Endometrium (tissue), 2 donors: Measurements from ENCODE around the gene MTG2.

Experiments used
- FAIRE-seq: peaks from 2 replicates; lab custom pipeline; 2012; peaks lifted over from hg19 to GRCh38; lab: Jason Lieb, UNC
- donor health status: control.
- donor health status: control.

MTG2 gene

DNA sequence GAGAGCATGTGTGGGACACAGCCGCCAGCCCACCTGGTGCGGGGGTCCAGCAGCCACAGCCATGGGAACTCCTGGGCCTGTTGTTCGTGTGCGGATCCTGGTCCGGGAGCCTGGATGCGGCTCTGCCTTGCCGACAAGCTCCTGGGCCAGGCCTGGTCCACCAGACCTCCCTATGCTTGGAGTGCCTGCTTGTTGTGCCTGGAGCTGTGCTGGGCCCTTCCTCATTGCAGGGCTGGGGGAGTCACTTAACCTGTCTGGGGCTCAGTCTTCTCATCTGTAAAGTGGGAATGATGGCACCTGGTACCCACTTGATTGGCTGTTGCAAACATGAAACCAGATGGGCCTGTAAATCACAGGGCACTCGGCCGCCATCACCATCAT, 52.9 kb downstream of the MTG2 start:
- FAIRE-seq = no peak

DNA sequence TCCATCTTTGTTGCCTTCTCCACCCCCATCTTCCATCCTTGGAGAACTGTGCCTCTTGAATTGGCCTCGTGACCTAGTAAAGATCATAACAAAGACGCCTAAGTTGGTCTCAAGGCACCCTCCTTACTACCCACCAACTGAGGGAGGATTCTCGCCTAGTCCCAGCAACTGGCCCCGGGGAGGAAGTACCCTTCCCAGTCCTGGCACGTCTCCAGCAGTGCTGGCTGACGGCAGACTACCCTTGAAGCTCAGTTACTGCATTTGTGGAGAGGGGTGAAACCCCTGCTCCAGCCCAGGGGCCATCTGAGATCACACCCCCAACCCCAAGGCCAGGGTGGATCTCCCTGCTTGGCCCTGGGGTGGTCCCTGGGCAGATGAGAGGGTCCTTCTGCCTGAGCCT, 53.4 kb downstream of the MTG2 start:
- no peak for FAIRE-seq

DNA sequence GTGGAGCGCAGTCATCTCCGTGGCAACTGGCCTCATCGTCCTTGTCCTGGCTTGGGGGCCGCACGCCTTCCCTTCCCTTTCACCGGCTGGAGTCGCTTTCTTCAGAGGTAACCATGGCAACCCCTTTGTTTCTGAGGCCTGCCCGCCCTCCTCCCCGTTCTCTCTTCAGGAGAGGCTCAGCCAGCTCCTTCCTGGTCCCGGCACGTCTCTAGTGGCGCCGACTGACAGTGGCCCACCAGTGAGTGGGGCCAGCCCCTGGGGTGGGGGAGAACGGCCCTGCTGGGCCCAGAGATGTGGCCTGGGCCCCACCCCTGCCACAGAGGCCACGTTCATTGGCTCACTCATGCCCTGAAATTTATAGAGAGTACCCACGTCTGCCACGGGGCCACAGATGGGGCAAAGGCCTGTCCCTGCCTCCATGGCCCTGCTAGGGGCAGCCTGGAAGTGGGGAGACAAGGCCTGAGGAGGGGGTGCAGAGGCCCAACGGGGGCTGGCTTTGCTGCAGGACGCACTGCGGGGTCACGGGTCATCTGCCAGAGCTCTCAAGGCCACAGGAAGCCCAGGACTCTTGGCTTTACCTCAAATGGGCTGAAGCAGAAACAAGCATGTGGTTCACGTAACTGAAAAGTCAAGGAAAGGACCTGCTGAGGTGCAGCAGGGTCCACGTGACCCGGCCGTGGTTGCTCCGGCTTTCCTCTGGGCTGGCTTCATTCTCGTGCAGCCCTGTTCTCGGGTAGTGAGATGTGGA, 54.1 kb downstream of the MTG2 start:
- no peak for FAIRE-seq

- no peak for FAIRE-seq
These were observed 54.6 kb downstream of the MTG2 start for GRCh38 chr20:62237514-62237800.

- FAIRE-seq = peak; percentile 87
These were observed 55.2 kb downstream of the MTG2 start, which contains the start of gene OSBPL2 for GRCh38 chr20:62237801-62238568. Gene OSBPL2, plus strand, starts transcription at chr20:62238521. Its CDS starts 17,664 bp downstream, at chr20:62256185.

DNA sequence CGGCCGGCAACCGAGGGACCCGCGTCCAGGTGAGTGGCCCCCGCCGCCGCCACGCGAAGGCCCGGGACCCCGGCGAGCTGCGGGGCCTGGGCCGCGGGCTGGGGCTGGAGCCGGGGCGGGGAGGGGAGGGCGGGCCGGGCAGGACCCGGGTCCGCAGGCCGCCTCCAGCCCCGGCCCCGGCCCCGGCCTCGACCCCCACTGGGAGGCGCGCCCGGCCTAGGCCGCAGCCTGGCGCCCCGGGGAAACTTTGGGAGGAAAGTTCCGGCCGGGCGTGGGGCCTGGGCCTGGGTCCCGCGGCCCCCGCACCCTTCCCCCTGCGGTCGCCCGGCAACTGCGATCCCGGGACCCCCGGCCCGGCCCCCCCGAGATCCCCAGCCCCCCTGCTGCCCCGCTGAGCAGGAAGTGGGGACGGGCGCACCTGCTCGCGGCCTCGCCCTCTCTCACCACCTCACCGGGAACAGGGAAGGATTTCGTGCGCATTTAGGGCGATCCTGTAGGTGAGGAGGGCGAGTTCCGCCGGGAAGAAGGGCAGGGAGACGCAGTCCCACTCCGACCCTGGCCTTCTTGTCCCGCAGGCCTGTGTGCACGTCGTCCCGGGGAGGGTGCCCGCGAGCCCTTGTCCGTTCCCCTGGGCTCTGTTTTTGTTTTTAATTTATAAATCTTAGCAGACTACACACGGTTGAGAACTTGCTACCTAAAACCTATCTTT, 55.9 kb downstream of the MTG2 start:
- no peak for FAIRE-seq

- FAIRE-seq = no peak
These were observed 56.6 kb downstream of the MTG2 start for GRCh38 chr20:62239278-62239879.

- no peak for FAIRE-seq
These were observed 57.3 kb downstream of the MTG2 start for GRCh38 chr20:62240020-62240685.

- no peak for FAIRE-seq
These were observed 58.7 kb downstream of the MTG2 start for GRCh38 chr20:62241506-62241905.

DNA sequence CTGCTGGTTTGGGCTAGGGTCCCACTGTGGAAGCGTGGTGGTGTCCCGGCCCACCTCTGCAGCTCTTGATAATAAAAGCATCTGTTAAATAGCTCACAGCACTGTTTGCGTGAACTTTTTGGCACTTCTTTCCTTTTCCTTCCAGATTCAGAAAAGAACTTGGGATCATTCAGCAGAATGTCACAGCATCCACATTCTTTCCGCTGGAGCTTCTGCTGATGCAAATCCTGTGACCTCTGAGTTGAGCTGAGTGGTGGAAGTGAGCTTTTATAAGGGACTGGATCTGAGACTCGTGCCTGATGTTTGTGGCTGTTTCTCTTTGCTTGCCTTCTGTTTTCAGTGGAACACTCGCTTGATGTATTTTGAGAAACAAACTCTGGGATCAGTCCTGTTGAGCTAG, 59.3 kb downstream of the MTG2 start:
- no peak for FAIRE-seq

GRCh38 chr20:62243106-62243505, 60.3 kb downstream of the MTG2 start:
- no peak for FAIRE-seq

DNA sequence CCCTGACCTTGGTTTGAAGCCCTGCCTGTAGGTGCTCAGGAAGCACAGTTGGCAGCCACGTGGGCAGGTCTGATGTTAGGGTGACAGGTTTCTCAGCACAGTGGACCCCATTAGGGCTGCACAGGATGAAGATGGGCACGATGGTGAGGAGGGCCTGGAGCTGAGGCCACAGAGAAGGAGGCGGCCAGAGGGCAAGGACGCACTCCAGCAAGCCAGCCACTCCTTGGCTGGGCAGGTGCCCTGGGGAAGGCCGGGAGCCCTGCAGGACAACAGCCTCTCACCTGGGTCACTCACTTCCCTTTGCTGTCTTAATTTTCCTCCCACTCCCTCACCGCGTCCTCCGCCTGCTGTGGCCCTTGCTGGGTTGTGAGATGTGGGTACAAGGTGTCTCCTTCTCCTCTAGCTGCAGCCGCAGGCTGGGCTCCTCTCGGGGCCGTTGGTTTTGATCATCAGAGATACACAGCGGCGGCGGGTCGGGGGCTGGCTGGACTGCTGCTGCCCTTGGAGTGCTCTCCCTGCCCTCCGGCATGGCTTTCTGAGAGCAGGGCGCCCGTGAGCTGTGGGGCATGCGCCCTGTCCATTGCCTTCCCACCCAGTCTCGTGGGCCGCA, 61.2 kb downstream of the MTG2 start:
- FAIRE-seq = no peak

GRCh38 chr20:62244644-62245108, 61.8 kb downstream of the MTG2 start:
- FAIRE-seq = no peak

DNA sequence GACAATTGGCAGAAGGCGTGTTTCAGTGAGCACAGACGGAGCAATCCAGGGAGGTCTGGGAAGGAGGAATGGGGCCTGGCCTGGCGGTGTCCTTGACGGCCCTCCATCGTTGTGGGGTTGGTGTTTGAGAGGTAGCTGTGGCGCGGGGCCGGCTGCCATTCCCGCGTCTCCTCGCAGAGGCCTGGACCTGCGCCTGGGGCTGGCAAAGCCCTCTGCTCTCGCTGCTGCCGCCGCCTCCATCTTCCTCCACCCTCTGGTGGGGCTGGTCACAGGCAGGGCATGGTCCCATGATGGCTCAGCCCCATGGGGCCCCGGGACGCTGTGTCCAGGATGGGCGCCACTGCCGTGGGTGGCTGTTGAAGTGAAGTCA, 63.1 kb downstream of the MTG2 start:
- no peak for FAIRE-seq

DNA sequence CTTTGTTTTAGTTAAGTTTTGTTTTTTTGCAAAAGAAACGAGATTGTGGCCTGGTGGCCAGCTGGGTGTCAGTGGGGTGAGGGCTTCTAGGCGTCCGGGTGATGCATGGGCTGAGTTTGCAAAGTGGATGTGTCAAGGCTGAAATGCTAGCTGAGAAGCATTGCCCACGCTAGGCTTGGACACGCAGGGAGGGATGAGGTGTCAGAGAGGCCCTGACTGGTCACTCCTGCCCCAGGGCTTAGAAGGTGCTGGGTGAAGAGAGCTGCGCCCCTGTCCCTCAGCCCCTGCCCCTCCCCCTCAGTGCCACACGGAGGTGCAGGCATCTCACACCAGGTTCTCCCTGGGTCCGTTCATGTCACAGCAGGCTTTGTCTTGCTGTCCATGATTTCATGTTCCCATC, 63.6 kb downstream of the MTG2 start:
- FAIRE-seq = no peak

DNA sequence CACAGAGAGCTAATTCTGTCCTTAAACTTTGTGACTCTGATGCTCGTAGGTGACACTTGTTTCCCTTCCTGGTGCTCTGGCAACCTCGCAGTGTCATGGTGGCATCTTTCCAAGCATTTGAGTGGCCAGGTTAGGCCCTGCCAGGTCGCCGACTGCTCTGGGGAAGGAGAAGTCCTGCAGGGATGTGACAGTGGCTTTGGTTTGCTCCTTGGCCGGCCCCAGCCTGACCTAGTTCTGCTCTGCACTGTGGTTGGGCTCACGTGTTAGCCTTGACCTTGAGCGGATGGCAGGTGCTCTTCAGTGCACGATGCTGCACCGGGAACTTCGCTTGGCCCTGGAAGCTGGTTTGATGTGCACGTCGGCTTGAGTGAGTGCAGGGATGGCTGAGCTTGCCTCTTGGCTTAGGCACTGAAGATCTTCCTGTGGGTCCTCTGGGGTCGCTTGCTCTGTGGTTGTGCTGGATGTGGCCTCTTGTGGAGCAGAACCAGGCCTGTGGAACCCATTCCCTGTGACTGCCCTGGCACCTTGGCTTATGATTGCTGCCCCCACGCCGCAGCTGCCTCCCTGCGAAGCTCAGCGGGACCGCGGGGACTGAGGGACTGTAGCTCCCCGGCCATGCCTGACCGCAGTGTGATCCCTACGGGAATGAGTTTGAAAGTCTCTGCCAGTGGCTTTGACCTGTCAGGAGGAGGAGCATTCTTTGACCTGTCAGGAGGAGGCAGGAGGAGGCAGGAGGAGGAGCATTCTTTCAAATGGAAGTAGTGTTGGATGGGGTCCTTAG, 64.2 kb downstream of the MTG2 start:
- FAIRE-seq = no peak

DNA sequence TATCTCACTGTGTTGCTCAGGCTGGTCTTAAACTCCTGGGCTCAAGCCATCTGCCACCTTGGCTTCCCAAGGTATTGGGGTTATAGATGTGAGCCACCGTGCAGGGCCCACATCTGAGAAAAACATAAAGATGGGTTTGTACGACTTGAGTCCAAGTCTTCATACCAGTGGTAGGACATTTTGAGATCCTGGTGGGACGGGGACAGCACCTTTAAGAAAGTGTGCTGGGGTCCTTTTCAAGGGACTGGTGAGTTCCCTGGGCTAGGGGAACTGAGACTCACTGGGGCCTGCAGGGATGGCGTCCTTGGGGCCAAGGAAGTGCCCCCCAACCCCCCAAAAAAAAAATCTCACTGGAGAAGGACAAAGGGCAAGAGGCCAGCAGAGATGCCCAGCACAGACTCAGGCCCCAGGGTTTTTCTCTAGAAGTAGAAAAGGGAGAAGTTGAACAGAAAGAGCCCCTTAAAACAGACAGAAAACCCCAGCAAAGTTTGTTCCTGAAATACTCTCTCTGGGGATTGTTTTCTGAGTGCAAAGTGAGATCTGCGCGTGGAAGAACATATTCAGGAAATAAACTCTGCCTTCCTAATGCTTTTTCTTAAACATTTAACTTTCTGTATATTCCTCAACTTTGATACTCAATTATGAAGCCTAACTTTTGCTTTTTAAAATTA, 66.2 kb downstream of the MTG2 start:
- no peak for FAIRE-seq

DNA sequence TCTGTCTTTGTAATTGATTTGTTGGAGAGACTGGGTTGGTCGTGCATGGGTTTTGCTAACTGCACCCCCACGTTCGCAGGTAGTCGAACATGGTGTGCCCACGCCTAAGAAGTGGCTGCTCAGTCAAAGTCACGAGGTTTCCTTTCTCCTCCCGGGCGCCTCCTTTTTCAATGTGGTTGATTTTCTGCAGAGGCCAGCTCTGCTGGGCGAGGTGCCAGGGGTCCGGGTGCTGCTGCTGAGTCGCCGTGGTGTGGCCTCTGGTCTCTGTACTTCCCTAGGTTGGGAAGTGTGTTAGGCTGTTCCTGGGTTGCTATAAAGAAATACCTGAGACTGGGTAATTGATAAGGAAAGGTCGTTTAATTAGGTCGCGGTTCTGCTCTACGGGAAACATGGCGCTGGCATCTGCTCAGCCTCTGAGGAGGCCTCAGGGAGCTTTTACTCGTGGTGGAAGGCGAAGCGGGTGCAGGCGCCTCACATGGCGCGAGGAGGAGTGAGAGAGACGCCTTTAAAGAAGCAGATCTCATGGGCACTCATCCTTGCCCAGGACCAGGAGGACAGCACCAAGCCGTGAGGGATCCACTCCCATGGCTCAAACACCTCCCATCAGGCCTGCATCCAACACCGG, 69.6 kb downstream of the MTG2 start:
- FAIRE-seq = no peak
